ENCODE data around the gene ATG16L2.
"Not testable (repeated sequence)": the region's sequence is repeated elsewhere in the genome, so short reads cannot be mapped to it uniquely, and the experiment has no call there.

ATG16L2 gene

DNA sequence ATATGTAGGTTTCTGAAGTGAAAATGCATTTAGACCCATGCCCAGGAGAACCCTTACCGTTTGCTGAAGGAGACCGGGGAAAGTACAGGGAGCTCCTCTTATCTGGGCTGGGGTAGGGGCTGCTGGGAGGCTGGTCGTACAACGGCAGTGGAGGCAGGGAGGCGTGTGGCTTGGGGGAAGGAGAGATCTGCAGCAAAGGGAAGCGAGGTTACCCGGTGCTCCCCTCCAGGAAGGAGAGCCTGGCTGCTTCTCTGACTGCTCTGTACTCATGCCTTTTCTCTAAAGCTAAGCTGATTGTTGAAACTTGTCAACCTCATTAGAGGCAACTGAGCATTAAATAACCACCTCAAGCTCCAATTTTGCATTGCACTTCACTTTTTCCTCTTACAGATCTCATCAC, 27.2 kb downstream of the ATG16L2 start:
- peaks cover 37% of the 10 kb centered on the region for H3K36me3 ChIP-seq (ENCODE audit: insufficient read depth, low read length)
- no peaks in the 10 kb centered on the region for H3K9me3 ChIP-seq (replicated peaks; ENCODE audit: low read length)
- no peaks in the 10 kb centered on the region for H3K27me3 ChIP-seq (ENCODE audit: control insufficient read depth, insufficient read depth, low read length)
- H3K4me2 ChIP-seq (ENCODE audit: low read length), result no peak overlapping the region
- H3K4me1 ChIP-seq (ENCODE audit: control insufficient read depth, insufficient read depth, low read length), result peaks cover 10% of the 10 kb centered on the region
- no peak overlapping the region for H3K9ac ChIP-seq (ENCODE audit: low read depth, low read length)
- no peak overlapping the region for H3K4me3 ChIP-seq (ENCODE audit: low read length)

DNA sequence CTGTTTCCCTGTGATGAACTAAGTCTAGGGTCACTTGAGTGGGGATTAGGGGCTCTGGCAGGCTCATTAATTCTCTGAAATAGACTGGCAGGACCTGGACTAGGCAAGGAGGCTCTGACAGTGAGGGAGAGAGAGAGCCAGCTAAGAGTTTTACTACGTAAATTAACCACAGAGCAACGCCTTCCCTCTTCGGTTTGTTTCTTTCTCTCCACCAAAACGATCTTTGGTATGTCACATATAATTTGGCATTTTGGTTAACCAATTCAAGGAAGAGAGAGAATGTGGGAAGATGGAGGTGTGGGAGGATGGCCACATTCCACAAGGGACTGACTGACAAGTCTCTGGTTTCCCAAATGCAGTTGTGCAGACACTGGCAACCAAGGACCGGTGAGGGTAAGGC, 27.9 kb downstream of the ATG16L2 start:
- Histone ChIP-seq H3K4me3 (ENCODE audit: low read length) (no peak overlapping the region), H3K36me3 (ENCODE audit: insufficient read depth, low read length) (peaks cover 38% of the 10 kb centered on the region), H3K9ac (ENCODE audit: low read depth, low read length) (no peak overlapping the region), H3K9me3 (replicated peaks; ENCODE audit: low read length) (no peaks in the 10 kb centered on the region), H3K4me1 (ENCODE audit: control insufficient read depth, insufficient read depth, low read length) (peaks cover 9% of the 10 kb centered on the region), H3K27me3 (ENCODE audit: control insufficient read depth, insufficient read depth, low read length) (no peaks in the 10 kb centered on the region), H3K4me2 (ENCODE audit: low read length) (no peak overlapping the region)

DNA sequence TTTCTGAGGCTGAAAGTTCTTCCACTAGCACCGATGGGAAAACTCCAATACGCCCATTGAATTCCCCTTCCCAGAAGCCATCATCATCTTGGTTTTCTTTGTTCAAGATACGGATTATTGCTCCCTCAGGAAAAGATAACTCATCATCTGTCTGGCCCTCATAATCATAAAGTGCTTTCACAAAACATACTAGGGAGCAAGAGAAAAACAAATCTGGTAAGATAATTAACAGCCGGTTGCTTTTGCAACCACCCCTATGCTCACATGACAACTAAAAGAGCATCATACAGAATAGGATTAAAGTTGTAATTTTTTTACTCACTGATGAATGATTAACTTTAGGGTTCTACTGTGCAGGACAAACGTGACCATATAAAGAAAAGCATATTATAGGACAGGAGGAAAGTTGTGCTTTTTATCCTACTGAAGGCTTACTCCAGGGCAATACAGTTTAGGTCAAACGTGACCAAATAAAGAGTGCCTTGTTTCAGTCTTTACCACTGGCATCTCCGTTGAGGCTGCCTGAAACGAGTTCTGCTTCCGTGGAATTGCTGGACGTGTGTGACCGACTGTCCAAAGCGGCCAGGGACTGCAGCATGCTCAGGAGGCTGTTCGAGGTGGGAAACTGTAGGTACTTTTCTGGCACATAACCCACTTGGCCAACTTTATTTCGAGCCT, 28.6 kb downstream of the ATG16L2 start:
- H3K4me1 ChIP-seq (ENCODE audit: control insufficient read depth, insufficient read depth, low read length), result peaks cover 9% of the 10 kb centered on the region
- peaks cover 33% of the 10 kb centered on the region for H3K36me3 ChIP-seq (ENCODE audit: insufficient read depth, low read length)
- H3K4me2 ChIP-seq (ENCODE audit: low read length), result no peak overlapping the region
- no peaks in the 10 kb centered on the region for H3K27me3 ChIP-seq (ENCODE audit: control insufficient read depth, insufficient read depth, low read length)
- no peak overlapping the region for H3K9ac ChIP-seq (ENCODE audit: low read depth, low read length)
- no peak overlapping the region for H3K4me3 ChIP-seq (ENCODE audit: low read length)
- H3K9me3 ChIP-seq (replicated peaks; ENCODE audit: low read length), result no peaks in the 10 kb centered on the region

DNA sequence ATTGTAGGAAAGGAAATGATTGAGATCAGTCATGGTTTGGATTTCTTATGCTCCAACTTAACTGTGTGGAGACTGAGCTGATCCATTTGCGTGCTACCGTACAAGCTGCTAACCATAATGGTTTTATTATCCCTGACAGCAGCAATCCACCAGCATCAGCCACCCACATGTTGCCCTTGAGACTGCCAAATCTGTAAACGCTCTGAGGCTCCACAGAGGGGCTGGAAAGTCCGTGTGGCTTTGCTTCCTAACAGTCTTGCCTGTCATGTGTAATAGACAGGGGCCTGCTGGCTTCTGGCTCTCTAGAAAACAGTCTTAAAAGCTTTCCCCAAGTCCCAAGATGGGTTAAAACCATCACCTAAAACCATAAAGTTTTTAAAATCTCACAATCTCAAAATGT, 30.1 kb downstream of the ATG16L2 start:
- Histone ChIP-seq H3K9ac (ENCODE audit: low read depth, low read length) (no peak overlapping the region), H3K9me3 (replicated peaks; ENCODE audit: low read length) (no peaks in the 10 kb centered on the region), H3K4me1 (ENCODE audit: control insufficient read depth, insufficient read depth, low read length) (peaks cover 3% of the 10 kb centered on the region), H3K4me3 (ENCODE audit: low read length) (no peak overlapping the region), H3K36me3 (ENCODE audit: insufficient read depth, low read length) (peaks cover 22% of the 10 kb centered on the region), H3K27me3 (ENCODE audit: control insufficient read depth, insufficient read depth, low read length) (no peaks in the 10 kb centered on the region), H3K4me2 (ENCODE audit: low read length) (no peak overlapping the region)

DNA sequence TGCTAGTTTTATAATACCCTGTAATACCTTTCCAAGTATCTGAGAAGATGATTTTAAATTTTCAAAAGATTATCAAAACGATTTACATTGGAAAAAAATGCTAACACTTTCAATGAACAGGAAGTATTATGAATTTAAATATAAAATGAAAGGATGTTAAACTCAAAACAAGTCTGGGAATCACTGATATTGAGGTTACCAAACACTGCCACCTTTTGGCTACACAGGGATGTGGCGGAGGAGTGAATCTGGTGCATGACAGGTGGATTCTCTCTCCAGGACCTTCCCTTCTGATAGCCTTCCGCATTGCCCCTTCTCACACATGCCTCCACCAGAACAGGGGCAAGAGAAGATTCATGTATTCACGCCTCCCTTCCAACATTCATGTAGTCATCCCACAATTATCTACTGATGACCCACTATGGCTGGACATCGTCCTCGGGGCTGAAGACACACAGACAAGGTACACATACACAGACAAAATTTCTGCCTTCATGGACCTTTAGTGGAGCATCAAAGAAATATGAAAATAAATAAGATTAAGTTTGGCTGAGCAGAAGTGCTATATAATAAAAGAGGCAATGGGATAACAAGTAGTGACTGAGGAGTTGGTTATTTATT, 34.7 kb downstream of the ATG16L2 start:
- Histone ChIP-seq H3K4me3 (ENCODE audit: low read length) (no peak overlapping the region), H3K4me2 (ENCODE audit: low read length) (no peak overlapping the region), H3K4me1 (ENCODE audit: control insufficient read depth, insufficient read depth, low read length) (no peaks in the 10 kb centered on the region), H3K36me3 (ENCODE audit: insufficient read depth, low read length) (peaks cover 2% of the 10 kb centered on the region), H3K9ac (ENCODE audit: low read depth, low read length) (no peak overlapping the region), H3K27me3 (ENCODE audit: control insufficient read depth, insufficient read depth, low read length) (no peaks in the 10 kb centered on the region), H3K9me3 (replicated peaks; ENCODE audit: low read length) (no peaks in the 10 kb centered on the region)

DNA sequence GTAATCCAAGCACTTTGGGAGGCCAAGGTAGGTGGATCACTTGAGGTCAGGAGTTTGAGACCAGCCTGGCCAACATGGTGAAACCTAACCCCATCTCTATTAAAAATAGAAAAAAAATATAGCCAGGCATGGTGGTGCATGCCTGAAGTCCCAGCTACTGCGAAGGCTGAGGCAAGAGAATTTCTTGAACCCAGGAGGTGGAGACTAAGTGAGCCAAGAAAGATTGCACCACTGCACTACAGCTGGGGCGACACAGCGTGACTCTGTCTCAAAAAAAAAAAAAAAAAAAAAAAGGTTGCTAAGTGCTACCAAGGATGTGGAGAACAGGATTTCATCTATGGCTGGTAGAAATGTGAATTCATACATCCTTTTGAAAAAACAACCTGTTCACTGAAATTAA, 36.6 kb downstream of the ATG16L2 start:
- Histone ChIP-seq H3K4me3 (ENCODE audit: low read length) (no peak overlapping the region), H3K36me3 (ENCODE audit: insufficient read depth, low read length) (peaks cover 2% of the 10 kb centered on the region), H3K4me2 (ENCODE audit: low read length) (no peak overlapping the region), H3K27me3 (ENCODE audit: control insufficient read depth, insufficient read depth, low read length) (no peaks in the 10 kb centered on the region), H3K9me3 (replicated peaks; ENCODE audit: low read length) (no peaks in the 10 kb centered on the region), H3K9ac (ENCODE audit: low read depth, low read length) (no peak overlapping the region), H3K4me1 (ENCODE audit: control insufficient read depth, insufficient read depth, low read length) (no peaks in the 10 kb centered on the region)

DNA sequence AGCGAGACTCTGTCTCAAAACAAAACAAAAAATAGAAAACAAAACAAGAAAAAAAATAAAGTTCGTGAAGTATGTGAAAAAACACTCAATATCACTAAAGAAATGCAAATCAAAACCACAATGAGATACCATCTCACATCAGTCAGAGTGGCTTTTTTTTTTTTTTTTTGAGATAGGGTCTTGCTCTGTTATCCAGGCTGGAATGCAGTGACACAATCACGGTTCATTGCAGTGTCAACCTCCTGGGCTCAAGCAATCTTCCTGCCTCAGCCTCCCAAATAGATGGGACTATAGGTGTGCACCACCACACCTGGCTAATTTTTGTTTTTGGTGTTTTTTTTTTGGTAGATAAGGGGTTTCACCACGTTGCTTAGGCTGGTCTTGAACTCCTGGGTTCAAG, 37.5 kb downstream of the ATG16L2 start:
- Histone ChIP-seq H3K36me3 (ENCODE audit: insufficient read depth, low read length) (peaks cover 2% of the 10 kb centered on the region), H3K4me3 (ENCODE audit: low read length) (no peak overlapping the region), H3K4me1 (ENCODE audit: control insufficient read depth, insufficient read depth, low read length) (peaks cover 8% of the 10 kb centered on the region), H3K9ac (ENCODE audit: low read depth, low read length) (no peak overlapping the region), H3K9me3 (replicated peaks; ENCODE audit: low read length) (no peaks in the 10 kb centered on the region), H3K4me2 (ENCODE audit: low read length) (no peak overlapping the region), H3K27me3 (ENCODE audit: control insufficient read depth, insufficient read depth, low read length) (no peaks in the 10 kb centered on the region)

DNA sequence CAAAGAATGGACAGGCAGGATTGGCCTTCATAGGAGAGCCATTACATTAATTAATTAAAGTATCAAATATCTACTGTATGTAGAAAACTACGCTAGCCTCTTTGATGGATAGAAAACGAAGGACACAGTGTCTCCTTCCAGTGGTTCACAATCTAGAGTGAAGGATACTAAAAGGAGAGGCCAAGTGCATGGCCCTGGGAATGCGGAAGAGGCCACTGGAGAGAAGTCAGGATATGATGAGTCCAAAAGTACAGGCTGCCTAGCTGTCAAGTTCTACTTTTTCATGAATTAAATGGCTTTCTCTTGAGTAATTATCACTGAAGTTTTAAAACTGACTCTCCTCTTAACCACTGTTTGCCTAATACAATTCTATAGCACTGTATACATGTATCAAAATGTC, 41.9 kb downstream of the ATG16L2 start:
- Histone ChIP-seq H3K4me2 (ENCODE audit: low read length) (no peak overlapping the region), H3K4me1 (ENCODE audit: control insufficient read depth, insufficient read depth, low read length) (peaks cover 13% of the 10 kb centered on the region), H3K27me3 (ENCODE audit: control insufficient read depth, insufficient read depth, low read length) (no peaks in the 10 kb centered on the region), H3K9me3 (replicated peaks; ENCODE audit: low read length) (no peaks in the 10 kb centered on the region), H3K4me3 (ENCODE audit: low read length) (no peak overlapping the region), H3K9ac (ENCODE audit: low read depth, low read length) (no peak overlapping the region), H3K36me3 (ENCODE audit: insufficient read depth, low read length) (no peaks in the 10 kb centered on the region)

DNA sequence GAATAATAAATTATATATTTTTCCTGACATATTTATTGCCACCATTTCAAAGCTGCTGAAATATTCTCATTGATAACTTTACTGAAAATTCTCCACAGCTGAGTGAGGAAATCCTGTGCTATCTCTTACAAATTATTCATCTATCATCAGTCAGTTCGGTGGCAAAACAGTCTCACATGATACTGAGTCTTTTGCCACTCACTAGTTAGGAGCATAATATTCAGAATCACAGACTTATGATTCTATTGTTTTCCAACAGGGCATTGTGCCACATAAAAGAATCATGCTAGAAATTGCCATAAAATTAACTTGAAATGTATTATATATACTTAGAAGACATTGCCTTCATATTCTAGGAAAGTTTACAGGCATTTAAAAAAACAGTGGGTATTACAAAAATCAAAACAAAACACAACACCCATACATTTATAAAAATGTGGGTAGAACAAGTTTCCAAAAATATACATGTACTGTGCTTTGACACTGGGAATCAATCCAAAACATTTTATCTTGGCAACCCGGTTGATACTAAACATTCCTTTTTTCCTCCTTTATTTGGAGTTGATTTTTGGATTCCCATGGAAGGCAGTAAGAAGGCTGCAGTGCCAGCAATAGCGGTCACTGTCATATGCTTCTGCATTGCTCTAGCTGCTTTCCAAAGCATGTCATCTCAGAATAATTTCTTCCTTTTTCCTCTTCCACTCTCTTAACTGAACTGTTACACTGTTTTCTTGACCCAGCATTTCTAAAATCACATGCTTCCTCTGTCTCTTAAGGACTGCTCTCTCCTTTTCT, 42.5 kb downstream of the ATG16L2 start:
- no peak overlapping the region for H3K4me3 ChIP-seq (ENCODE audit: low read length)
- no peaks in the 10 kb centered on the region for H3K9me3 ChIP-seq (replicated peaks; ENCODE audit: low read length)
- H3K9ac ChIP-seq (ENCODE audit: low read depth, low read length), result no peak overlapping the region
- no peaks in the 10 kb centered on the region for H3K36me3 ChIP-seq (ENCODE audit: insufficient read depth, low read length)
- H3K27me3 ChIP-seq (ENCODE audit: control insufficient read depth, insufficient read depth, low read length), result no peaks in the 10 kb centered on the region
- peaks cover 13% of the 10 kb centered on the region for H3K4me1 ChIP-seq (ENCODE audit: control insufficient read depth, insufficient read depth, low read length)
- peak overlapping the region; percentile 12 for H3K4me2 ChIP-seq (ENCODE audit: low read length)

DNA sequence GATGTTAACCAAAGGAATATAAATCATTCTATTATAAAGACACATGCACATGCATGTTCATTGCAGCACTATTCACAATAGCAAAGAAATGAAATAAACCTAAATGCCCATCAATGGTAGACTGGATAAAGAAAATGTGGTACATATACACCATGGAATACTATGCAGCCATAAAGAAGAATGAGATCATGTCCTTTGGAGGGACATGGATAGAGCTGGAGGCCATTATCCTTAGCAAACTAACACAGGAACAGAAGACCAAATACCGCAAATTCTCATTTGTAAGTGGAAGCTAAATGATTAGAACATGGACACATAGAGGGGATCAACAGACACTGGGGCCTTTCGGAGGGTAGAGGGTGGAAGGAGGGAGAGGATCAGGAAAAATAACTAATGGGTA, 44.1 kb downstream of the ATG16L2 start:
- H3K27me3 ChIP-seq (ENCODE audit: control insufficient read depth, insufficient read depth, low read length); H3K9ac ChIP-seq (ENCODE audit: low read depth, low read length); H3K9me3 ChIP-seq (replicated peaks; ENCODE audit: low read length); H3K4me3 ChIP-seq (ENCODE audit: low read length); H3K36me3 ChIP-seq (ENCODE audit: insufficient read depth, low read length); H3K4me2 ChIP-seq (ENCODE audit: low read length): not testable (repeated sequence)
- peaks cover 13% of the 10 kb centered on the region for H3K4me1 ChIP-seq (ENCODE audit: control insufficient read depth, insufficient read depth, low read length)

DNA sequence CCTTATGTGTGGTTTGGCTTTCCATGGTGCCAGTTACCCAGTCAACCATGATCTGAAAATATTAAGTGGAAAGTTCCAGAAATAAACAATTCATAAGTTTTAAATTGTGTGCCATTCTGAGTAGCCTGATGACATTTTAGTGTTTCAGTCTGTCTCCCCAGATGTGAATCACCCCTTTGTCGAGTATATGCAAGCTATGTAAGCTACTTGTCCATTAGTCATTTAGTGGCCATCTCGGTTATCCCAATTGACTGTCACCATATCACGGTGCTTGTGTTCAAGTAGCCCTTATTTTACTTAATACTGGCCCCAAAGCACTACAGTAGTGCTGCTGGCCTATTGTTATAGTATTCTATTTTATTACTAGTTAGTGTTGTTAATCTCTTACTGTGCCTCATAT, 44.9 kb downstream of the ATG16L2 start:
- H3K4me1 ChIP-seq (ENCODE audit: control insufficient read depth, insufficient read depth, low read length), result peaks cover 18% of the 10 kb centered on the region
- H3K9ac ChIP-seq (ENCODE audit: low read depth, low read length), result no peak overlapping the region
- no peaks in the 10 kb centered on the region for H3K27me3 ChIP-seq (ENCODE audit: control insufficient read depth, insufficient read depth, low read length)
- no peaks in the 10 kb centered on the region for H3K9me3 ChIP-seq (replicated peaks; ENCODE audit: low read length)
- no peaks in the 10 kb centered on the region for H3K36me3 ChIP-seq (ENCODE audit: insufficient read depth, low read length)
- H3K4me2 ChIP-seq (ENCODE audit: low read length), result no peak overlapping the region
- H3K4me3 ChIP-seq (ENCODE audit: low read length), result no peak overlapping the region

All from skeletal muscle satellite cell (primary cell).